ENCODE measurements around the gene LUM. TPM values are rescaled to one million over a fixed set of nuclear protein-coding genes. Genes with fewer than 3 reads are reported as not detected.

Gene LUM
- polyA plus RNA-seq (2013, experiment 1 of 2; ENCODE audit: insufficient read length) = 708 TPM
- 790 TPM for polyA plus RNA-seq (2013, experiment 2 of 2; ENCODE audit: insufficient read length)

- DNase-seq = peak; percentile 97
Measured at GRCh38 chr12:91111366-91112325, at the start of gene LUM. Gene LUM, minus strand, starts transcription at chr12:91111494. Its CDS starts 2,515 bp downstream, at chr12:91108979.

- no peak for DNase-seq
Measured at GRCh38 chr12:91161009-91161408, 49.7 kb upstream of the LUM start.

GRCh38 chr12:91155990-91156389, 44.7 kb upstream of the LUM start:
- no peak for DNase-seq

GRCh38 chr12:91154131-91154530, 42.8 kb upstream of the LUM start:
- no peak for DNase-seq

GRCh38 chr12:91144053-91144452, 32.8 kb upstream of the LUM start:
- no peak for DNase-seq

GRCh38 chr12:91143206-91143605, 31.9 kb upstream of the LUM start:
- no peak for DNase-seq

GRCh38 chr12:91142221-91142631, 30.9 kb upstream of the LUM start:
- no peak for DNase-seq

- DNase-seq = peak; percentile 92
Measured at GRCh38 chr12:91140026-91140931, 29.0 kb upstream of the LUM start.

- DNase-seq = no peak
Measured at GRCh38 chr12:91139286-91139685, 28.0 kb upstream of the LUM start.

- no peak for DNase-seq
Measured at GRCh38 chr12:91138337-91138920, 27.1 kb upstream of the LUM start.

- DNase-seq = peak; percentile 91
Measured at GRCh38 chr12:91133871-91134270, 22.6 kb upstream of the LUM start.

- DNase-seq = no peak
Measured at GRCh38 chr12:91129662-91130362, 18.5 kb upstream of the LUM start.

- peak; percentile 84 for DNase-seq
Measured at GRCh38 chr12:91127751-91128150, 16.5 kb upstream of the LUM start.

GRCh38 chr12:91127306-91127705, 16.0 kb upstream of the LUM start:
- peak; percentile 82 for DNase-seq

- DNase-seq = no peak
Measured at GRCh38 chr12:91126516-91126915, 15.2 kb upstream of the LUM start.

- DNase-seq = peak; percentile 57
Measured at GRCh38 chr12:91123236-91123916, 12.1 kb upstream of the LUM start.

- DNase-seq = no peak
Measured at GRCh38 chr12:91120781-91121180, 9.5 kb upstream of the LUM start.

GRCh38 chr12:91119089-91119488, 7.8 kb upstream of the LUM start:
- DNase-seq = no peak

- no peak for DNase-seq
Measured at GRCh38 chr12:91113621-91114020, 2.3 kb upstream of the LUM start.

- DNase-seq = no peak
Measured at GRCh38 chr12:91110311-91110924, 876 bp downstream of the LUM start.
